K562 (cell line): Measurements from ENCODE around the gene KIF3B. TPM values are rescaled to one million over a fixed set of nuclear protein-coding genes. Genes with fewer than 3 reads are reported as not detected.

Experiments
- CGGBP1 ChIP-seq: fragments of 250-450 bp; sonication (Bioruptor Pico); IDR thresholded peaks from 2 replicates; pipeline ENCODE4 v1.9.0; 2021; ENCODE audit warnings: mild to moderate bottlenecking
- E2F4 ChIP-seq: sonication (generic); formaldehyde crosslinking; IDR thresholded peaks from 2 replicates; pipeline ENCODE4 v1.8.0; 2022; ENCODE audit warnings: mild to moderate bottlenecking, low read depth, missing genetic modification reagents
- ELF2 ChIP-seq: fragments of 250-450 bp; sonication (Bioruptor Pico); IDR thresholded peaks from 2 replicates; pipeline ENCODE4 v1.5.0; 2021; ENCODE audit warnings: mild to moderate bottlenecking
- EP400 ChIP-seq: fragments of 450-650 bp; IDR thresholded peaks from 2 replicates; pipeline ENCODE4 v1.6.1; 2017; ENCODE audit warnings: antibody characterized with exemption, mild to moderate bottlenecking, moderate library complexity
- FOXK2 ChIP-seq, 2 experiments: fragments of 450-650 bp; IDR thresholded peaks in 1 of 2; conservative IDR thresholded peaks in 1 of 2; 2 replicates each; pipeline ENCODE4 v1.6.1; 2016; ENCODE audit warnings: low read depth in 2 of 2, mild to moderate bottlenecking in 1 of 2
- GTF2A2 ChIP-seq: IDR thresholded peaks from 2 replicates; pipeline ENCODE4 v1.6.1; 2016; ENCODE audit warnings: mild to moderate bottlenecking, missing genetic modification characterization, missing compliant biosample characterization
- KDM2B ChIP-seq: fragments of 250-450 bp; sonication (Bioruptor Pico); IDR thresholded peaks from 2 replicates; pipeline ENCODE4 v1.8.0; 2021; ENCODE audit warnings: mild to moderate bottlenecking, moderate library complexity
- KLF6 ChIP-seq: fragments of 250-450 bp; sonication (Bioruptor Pico); IDR thresholded peaks from 2 replicates; pipeline ENCODE4 v1.4.0; 2020; ENCODE audit warnings: mild to moderate bottlenecking, moderate library complexity, borderline replicate concordance
- MYC ChIP-seq, 2 experiments: fragments of 250-450 bp in 1 of 2; sonication (Bioruptor Pico) in 1 of 2; IDR thresholded peaks; 2 replicates each; pipeline versions ENCODE4 v1.5.1 to v1.6.1; 2012 to 2021; ENCODE audit warnings: low read depth in 2 of 2, borderline replicate concordance in 1 of 2, improper control_type of control experiment in 1 of 2, low read length in 1 of 2, mild to moderate bottlenecking in 1 of 2, moderate library complexity in 1 of 2
- MYNN ChIP-seq, 2 experiments: sonication (generic); formaldehyde crosslinking in 1 of 2; IDR thresholded peaks; 2 replicates each; pipeline versions ENCODE4 v1.5.0 to v1.6.1; 2016 to 2020; ENCODE audit warnings: antibody characterized with exemption in 1 of 2, missing genetic modification reagents in 1 of 2
- POLR2AphosphoS5 ChIP-seq: IDR thresholded peaks from 2 replicates; pipeline ENCODE4 v1.6.1; 2011; ENCODE audit warnings: mild to moderate bottlenecking, low read depth, low read length, moderate library complexity; ENCODE audit not compliant: control insufficient read depth, insufficient read depth
- PTRF ChIP-seq: fragments of 450-650 bp; IDR thresholded peaks from 2 replicates; pipeline ENCODE4 v1.6.1; 2016; ENCODE audit warnings: mild to moderate bottlenecking, missing genetic modification characterization, missing compliant biosample characterization
- PURB ChIP-seq: sonication (generic); formaldehyde crosslinking; IDR thresholded peaks from 2 replicates; pipeline ENCODE4 v1.9.0; 2021; ENCODE audit warnings: low read depth, mild to moderate bottlenecking, missing genetic modification reagents
- RAD21 ChIP-seq, 2 experiments: fragments of 250-450 bp in 1 of 2; fragments of 450-650 bp in 1 of 2; sonication (Bioruptor Pico) in 1 of 2; formaldehyde crosslinking in 1 of 2; IDR thresholded peaks in 1 of 2; conservative IDR thresholded peaks in 1 of 2; 2 replicates each; pipeline versions ENCODE4 v1.4.0 to v1.8.0; 2020 to 2022; ENCODE audit warnings: mild to moderate bottlenecking in 2 of 2, moderate library complexity in 1 of 2
- RFX7 ChIP-seq: fragments of 250-450 bp; sonication (Bioruptor Pico); IDR thresholded peaks from 2 replicates; pipeline ENCODE4 v1.5.1; 2021; ENCODE audit warnings: mild to moderate bottlenecking
- SMAD1 ChIP-seq: fragments of 150-350 bp; IDR thresholded peaks from 2 replicates; pipeline ENCODE4 v1.6.1; 2014; ENCODE audit warnings: low read length, low read depth; ENCODE audit not compliant: partially characterized antibody
- SMARCE1 ChIP-seq: fragments of 450-650 bp; IDR thresholded peaks from 2 replicates; pipeline ENCODE4 v1.7.1; 2016; ENCODE audit warnings: mild to moderate bottlenecking
- TAF9B ChIP-seq: fragments of 450-650 bp; IDR thresholded peaks from 2 replicates; pipeline ENCODE4 v1.6.1; 2018; ENCODE audit warnings: mild to moderate bottlenecking; ENCODE audit not compliant: partially characterized antibody
- ZBTB1 ChIP-seq: sonication (generic); formaldehyde crosslinking; IDR thresholded peaks from 2 replicates; pipeline ENCODE4 v1.8.1; 2023; ENCODE audit warnings: missing genetic modification reagents, low read depth, mild to moderate bottlenecking, borderline replicate concordance
- ZNF398 ChIP-seq: fragments of 250-450 bp; sonication (Bioruptor Pico); IDR thresholded peaks from 2 replicates; pipeline ENCODE4 v1.8.0; 2021; ENCODE audit warnings: moderate library complexity, mild to moderate bottlenecking, inconsistent platforms
- ZNF41 ChIP-seq: fragments of 250-450 bp; sonication (Bioruptor Pico); conservative IDR thresholded peaks from 2 replicates; pipeline ENCODE4 v1.4.0; 2020; ENCODE audit warnings: mild to moderate bottlenecking
- polyA plus RNA-seq, 8 experiments: library from polyadenylated mRNA; depleted of rRNA in 4 of 8; stranded (reverse) in 5 of 8; unstranded in 3 of 8; fragments of >200 nt; fragmentation: Nextera tagmentation in 2 of 8; fragmentation: Illumina TruSeq in 1 of 8; extraction: Ambion mirVana in 2 of 8; extraction: Trizol in 1 of 8; gene quantifications; 2 replicates each; pipeline versions ENCODE4 v1.2.1 to v1.2.3, GENCODE V29; 2011 to 2014; ENCODE audit warnings: inconsistent platforms in 1 of 8, missing spikeins in 1 of 8
- total RNA-seq, 7 experiments: library from RNA; depleted of rRNA in 6 of 7; stranded (reverse); fragments of >200 nt in 6 of 7; fragmentation: Illumina TruSeq in 2 of 7; extraction: Trizol in 2 of 7; gene quantifications; 2 replicates each; pipeline versions ENCODE4 v1.2.1 to v1.2.3, GENCODE V29; 2011 to 2021; ENCODE audit warnings: low replicate concordance in 1 of 7
- TF ChIP-seq, protein P1 (sequence below), 2 experiments: fragments of 200-800 bp in 1 of 2; sonication (Bioruptor generic) in 1 of 2; sonication (generic) in 1 of 2; formaldehyde crosslinking in 1 of 2; IDR thresholded peaks in 1 of 2; conservative IDR thresholded peaks in 1 of 2; 2 replicates each; pipeline versions ENCODE4 v1.5.0 to v1.6.1; 2016 to 2020; ENCODE audit warnings: missing compliant biosample characterization in 1 of 2, missing genetic modification characterization in 1 of 2, missing genetic modification reagents in 1 of 2

The KIF3B gene
- total and polyA plus RNA-seq, 9 of the 15 experiments (the other 6 are each of a cell fraction or from before 2014, with no cell fraction given) = 2.9 to 12.3 (median 8.6) TPM

DNA sequence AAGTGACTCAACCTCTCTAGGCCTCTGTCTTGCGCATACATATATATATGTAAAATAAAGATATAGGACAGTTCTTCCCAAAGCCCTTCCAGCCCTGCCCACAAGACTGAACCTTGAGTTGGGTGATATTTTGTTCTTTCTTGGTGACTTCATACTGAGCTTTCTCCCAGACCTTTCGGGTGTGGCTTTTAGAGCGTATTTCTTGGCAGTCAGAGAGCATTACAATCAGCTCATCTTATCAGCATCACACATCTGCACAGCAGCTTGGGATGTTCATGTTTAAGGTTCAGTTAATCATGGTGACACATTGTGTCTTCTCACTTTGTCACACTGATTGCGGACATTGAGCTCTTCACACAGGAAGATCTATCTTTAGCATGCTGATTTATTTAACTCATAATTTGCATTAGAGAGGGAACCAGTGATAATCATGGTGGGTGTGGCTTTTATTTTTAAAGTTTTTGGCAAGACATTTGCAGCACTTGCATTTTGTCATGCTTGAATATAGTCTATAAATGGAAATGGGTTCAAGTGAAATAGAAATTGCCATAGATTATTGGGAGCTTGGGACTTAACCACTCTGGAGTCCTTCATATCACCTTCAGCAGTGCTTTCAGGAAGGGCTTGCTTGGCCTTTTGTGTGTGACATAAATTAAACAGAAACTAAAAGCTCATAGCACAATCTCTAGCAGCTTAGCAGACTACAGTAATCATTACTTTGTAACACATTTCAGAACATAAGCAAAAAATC, 8.3 kb downstream of the KIF3B start (continued):
- TF ChIP-seq ZBTB1 (no peak), MYNN (IDR thresholded peaks at IDR 0.05) (peak; percentile 66; the same call in 1 of the 2 replicates), MYNN (CRISPR knock-in tag; IDR thresholded peaks at IDR 0.05) (no peak), TAF9B (peak; percentile 35), PTRF (tag) (no peak), E2F4 (CRISPR knock-in tag) (no peak), RAD21 (CRISPR knock-in tag; conservative IDR thresholded peaks at IDR 0.05 in 1 of 2, IDR thresholded peaks at IDR 0.05 in 1 of 2) (no peak), FOXK2 (conservative IDR thresholded peaks at IDR 0.05 in 1 of 2, IDR thresholded peaks at IDR 0.05 in 1 of 2; ENCODE audit: low read depth in 2 of 2) (0 out of 4 replicates have a peak, but pooled peaks of 1 of the 2 experiments have one; percentile 16), SMAD1 (peak; percentile 82), ELF2 (CRISPR knock-in tag) (no peak), GTF2A2 (tag) (no peak), EP400 (peak; percentile 55), SMARCE1 (peak; percentile 99), RFX7 (CRISPR knock-in tag) (no peak), ZNF41 (CRISPR knock-in tag) (no peak), PURB (CRISPR knock-in tag) (no peak), ZNF398 (CRISPR knock-in tag) (no peak), KLF6 (no peak), MYC (IDR thresholded peaks at IDR 0.05; ENCODE audit: low read depth, low read length) (peak; percentile 45; the same call in 1 of the 2 replicates), MYC (CRISPR knock-in tag; IDR thresholded peaks at IDR 0.05; ENCODE audit: borderline replicate concordance, low read depth) (no peak), CGGBP1 (CRISPR knock-in tag) (no peak), POLR2AphosphoS5 (peak; percentile 91), KDM2B (CRISPR knock-in tag) (no peak)
- TF ChIP-seq, protein P1, sequence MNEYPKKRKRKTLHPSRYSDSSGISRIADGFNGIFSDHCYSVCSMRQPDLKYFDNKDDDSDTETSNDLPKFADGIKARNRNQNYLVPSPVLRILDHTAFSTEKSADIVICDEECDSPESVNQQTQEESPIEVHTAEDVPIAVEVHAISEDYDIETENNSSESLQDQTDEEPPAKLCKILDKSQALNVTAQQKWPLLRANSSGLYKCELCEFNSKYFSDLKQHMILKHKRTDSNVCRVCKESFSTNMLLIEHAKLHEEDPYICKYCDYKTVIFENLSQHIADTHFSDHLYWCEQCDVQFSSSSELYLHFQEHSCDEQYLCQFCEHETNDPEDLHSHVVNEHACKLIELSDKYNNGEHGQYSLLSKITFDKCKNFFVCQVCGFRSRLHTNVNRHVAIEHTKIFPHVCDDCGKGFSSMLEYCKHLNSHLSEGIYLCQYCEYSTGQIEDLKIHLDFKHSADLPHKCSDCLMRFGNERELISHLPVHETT (CRISPR knock-in tag; conservative IDR thresholded peaks at IDR 0.05 in 1 of 2, IDR thresholded peaks at IDR 0.05 in 1 of 2) = peak in 1 of 2 experiments; percentile 91; a peak in 2 of 4 replicates
